Epithelial cell of esophagus (primary cell): ENCODE results near the gene LCP2.

ENCODE experiments used
- DNase-seq: peaks from one replicate; pipeline ENCODE4 v3.0.0; 2010; ENCODE audit warnings: low read depth
- H3K4me3 ChIP-seq: 2 replicates; pipeline ENCODE4 v1.5.1; 2011; ENCODE audit warnings: mild to moderate bottlenecking, low read length, control low read depth
- CTCF ChIP-seq: IDR thresholded peaks from 2 replicates; pipeline ENCODE4 v1.5.1; 2011; ENCODE audit warnings: low read depth, mild to moderate bottlenecking, low read length, control low read depth, inconsistent platforms; ENCODE audit not compliant: insufficient read depth; ENCODE audit errors: missing control alignments

The LCP2 gene

GRCh38 chr5:170333161-170333910, 35.8 kb upstream of the LCP2 start:
- H3K4me3 ChIP-seq = no peak overlapping the region

GRCh38 chr5:170332058-170332457, 34.5 kb upstream of the LCP2 start:
- DNase-seq = no peak
- no peak overlapping the region for H3K4me3 ChIP-seq

More at GRCh38 chr5:170333161-170333910, 35.8 kb upstream of the LCP2 start:
- no peak for TF ChIP-seq CTCF
- no peak for DNase-seq

GRCh38 chr5:170330568-170331054, 33.0 kb upstream of the LCP2 start:
- no peak overlapping the region for H3K4me3 ChIP-seq
- no peak for DNase-seq
- TF ChIP-seq CTCF = no peak

More at GRCh38 chr5:170332058-170332457, 34.5 kb upstream of the LCP2 start:
- TF ChIP-seq CTCF = no peak

GRCh38 chr5:170329524-170329923, 31.9 kb upstream of the LCP2 start:
- TF ChIP-seq CTCF = no peak
- DNase-seq = no peak
- no peak overlapping the region for H3K4me3 ChIP-seq

GRCh38 chr5:170327829-170328228, 30.3 kb upstream of the LCP2 start:
- no peak for TF ChIP-seq CTCF
- DNase-seq = no peak
- no peak overlapping the region for H3K4me3 ChIP-seq

- DNase-seq = no peak
- TF ChIP-seq CTCF = no peak
- no peak overlapping the region for H3K4me3 ChIP-seq
These were observed 29.6 kb upstream of the LCP2 start for GRCh38 chr5:170327168-170327567.

- TF ChIP-seq CTCF = no peak
- no peak for DNase-seq
- no peak overlapping the region for H3K4me3 ChIP-seq
These were observed 21.7 kb upstream of the LCP2 start for GRCh38 chr5:170319301-170319700.
